ENCODE results near the gene LMBR1.
"Not testable (repeated sequence)": the region's sequence is repeated elsewhere in the genome, so short reads cannot be mapped to it uniquely, and the experiment has no call there.

Gene LMBR1

DNA sequence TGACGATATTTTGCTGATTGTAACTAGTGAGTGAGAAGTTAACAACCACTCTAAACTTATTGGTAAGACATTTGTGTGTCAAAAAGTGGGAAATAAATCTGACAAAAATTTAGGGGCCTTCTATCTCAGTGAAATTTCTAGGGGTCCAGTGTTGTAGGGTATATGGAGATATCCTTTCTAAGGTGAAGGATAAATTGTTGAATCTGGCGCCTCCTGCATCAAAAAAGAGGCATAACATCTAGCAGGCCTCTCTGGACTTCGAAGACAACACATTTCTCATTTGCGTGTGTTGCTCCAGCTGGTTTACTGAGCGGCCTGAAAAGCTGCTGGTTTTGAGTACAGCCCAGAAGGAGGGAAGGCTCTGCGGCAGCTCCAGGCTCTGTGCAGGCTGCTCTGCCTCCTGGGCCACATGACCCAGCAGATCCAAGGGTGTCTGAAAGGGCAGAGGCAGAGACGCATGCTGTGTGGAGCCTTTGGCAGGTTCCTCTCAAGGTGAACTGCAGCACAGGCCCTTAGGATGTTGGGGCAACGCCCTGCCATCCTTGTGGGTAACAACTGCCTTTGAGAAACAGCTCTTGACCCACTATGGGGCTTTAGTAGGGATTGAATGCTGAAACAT, 72.4 kb downstream of the LMBR1 start:
- Histone ChIP-seq H3K36me3 (ENCODE audit: insufficient read depth, low read length) (no peaks in the 10 kb centered on the region), H3K9ac (ENCODE audit: low read length) (no peak overlapping the region), H3K9me3 (ENCODE audit: low read length) (no peaks in the 10 kb centered on the region), H3K27ac (ENCODE audit: low read depth, low read length) (no peak overlapping the region), H3K4me3 (ENCODE audit: low read depth in 1 of 2, low read length in 2 of 2) (no peak overlapping the region), H3K27me3 (ENCODE audit: control insufficient read depth in 1 of 2, insufficient read depth in 2 of 2, low read length in 2 of 2) (no peaks in the 10 kb centered on the region), H3K4me1 (ENCODE audit: insufficient read depth, low read length) (no peaks in the 10 kb centered on the region)

DNA sequence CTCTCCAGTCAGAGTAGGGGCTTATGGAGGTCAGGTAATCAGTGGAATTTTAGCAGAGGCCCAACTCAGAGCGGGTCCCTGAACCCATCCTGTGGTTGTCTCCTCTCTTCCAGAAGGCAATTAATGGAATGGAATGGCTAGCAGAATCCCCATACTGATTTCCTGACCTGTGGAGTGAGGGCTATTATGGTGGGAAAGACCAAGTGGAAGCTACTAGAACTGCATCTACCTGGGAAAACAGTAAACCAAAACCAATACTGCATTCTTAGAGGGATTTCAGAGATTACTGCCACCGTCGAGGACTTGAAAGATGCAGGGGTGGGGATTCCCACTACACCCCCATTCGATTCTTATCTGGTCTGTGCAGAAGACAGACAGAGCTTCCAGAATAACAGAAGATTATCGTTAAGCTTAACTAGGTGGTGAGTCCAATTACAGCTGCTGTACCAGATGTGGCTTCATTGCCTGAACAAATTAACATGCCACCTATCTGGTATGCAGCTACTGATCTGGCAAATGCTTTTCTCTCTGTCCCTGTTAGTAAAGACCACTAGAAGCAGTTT, 73.2 kb downstream of the LMBR1 start:
- H3K36me3 ChIP-seq (ENCODE audit: insufficient read depth, low read length): no peaks in the 10 kb centered on the region
- no peak overlapping the region for H3K4me3 ChIP-seq (ENCODE audit: low read depth in 1 of 2, low read length in 2 of 2)
- no peaks in the 10 kb centered on the region for H3K27me3 ChIP-seq (ENCODE audit: control insufficient read depth in 1 of 2, insufficient read depth in 2 of 2, low read length in 2 of 2)

DNA sequence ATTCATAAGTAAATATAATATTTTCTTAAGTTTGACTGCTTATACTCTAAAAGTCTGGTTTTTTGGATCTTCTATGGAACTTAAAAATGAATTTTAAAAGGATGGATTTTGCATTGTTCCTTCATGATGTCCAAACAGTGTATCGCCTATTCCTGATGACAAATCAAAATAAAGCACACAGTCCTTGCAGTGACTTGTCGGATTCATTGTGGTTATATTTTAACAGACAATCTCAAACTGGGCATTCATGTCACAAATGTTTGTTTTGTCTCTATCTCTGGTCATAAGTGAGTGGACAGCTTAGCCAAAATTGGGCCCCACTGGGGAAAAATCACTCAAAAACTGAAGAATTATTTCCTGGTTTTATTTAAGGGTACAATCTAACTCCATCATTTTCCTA, 74.8 kb downstream of the LMBR1 start:
- Histone ChIP-seq H3K4me3 (ENCODE audit: low read depth in 1 of 2, low read length in 2 of 2) (no peak overlapping the region), H3K9me3 (ENCODE audit: low read length) (no peaks in the 10 kb centered on the region), H3K27me3 (ENCODE audit: control insufficient read depth in 1 of 2, insufficient read depth in 2 of 2, low read length in 2 of 2) (no peaks in the 10 kb centered on the region), H3K4me1 (ENCODE audit: insufficient read depth, low read length) (no peaks in the 10 kb centered on the region), H3K27ac (ENCODE audit: low read depth, low read length) (no peak overlapping the region), H3K9ac (ENCODE audit: low read length) (no peak overlapping the region), H3K36me3 (ENCODE audit: insufficient read depth, low read length) (no peaks in the 10 kb centered on the region)

More for the DNA sequence above, 73.2 kb downstream of the LMBR1 start:
- Histone ChIP-seq H3K4me1 (ENCODE audit: insufficient read depth, low read length) (no peaks in the 10 kb centered on the region), H3K9me3 (ENCODE audit: low read length) (no peaks in the 10 kb centered on the region), H3K27ac (ENCODE audit: low read depth, low read length) (no peak overlapping the region), H3K9ac (ENCODE audit: low read length) (no peak overlapping the region)

DNA sequence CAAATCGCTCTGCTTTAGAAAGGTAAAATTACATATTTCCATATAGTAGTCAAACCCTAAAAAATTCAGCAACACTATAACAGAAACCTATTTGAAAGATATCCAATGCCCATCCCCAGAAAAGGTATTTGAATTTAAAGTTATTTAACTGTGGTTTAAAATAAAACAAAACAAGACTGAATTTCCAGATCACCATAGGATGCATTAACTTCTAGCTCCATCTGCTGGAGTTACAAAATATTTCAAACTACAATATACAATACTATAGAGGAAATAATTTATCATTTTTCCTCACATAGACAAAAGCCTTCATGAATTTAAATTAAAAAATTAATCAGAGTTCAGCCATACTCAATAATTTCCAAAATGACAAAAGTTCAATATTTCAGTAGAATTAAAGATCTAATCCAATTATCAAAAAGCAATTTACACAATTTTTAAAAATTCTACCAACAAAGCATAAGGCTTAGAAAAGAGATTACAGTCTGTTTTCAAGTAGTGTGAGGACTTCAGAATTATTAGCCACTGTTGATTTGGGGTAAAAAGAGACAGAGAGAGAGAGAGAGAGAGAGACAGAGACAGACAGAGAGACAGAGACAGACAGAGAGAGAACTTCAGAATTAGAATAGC, 75.9 kb downstream of the LMBR1 start:
- Histone ChIP-seq H3K36me3 (ENCODE audit: insufficient read depth, low read length) (no peaks in the 10 kb centered on the region), H3K27ac (ENCODE audit: low read depth, low read length) (no peak overlapping the region), H3K4me1 (ENCODE audit: insufficient read depth, low read length) (no peaks in the 10 kb centered on the region), H3K9ac (ENCODE audit: low read length) (no peak overlapping the region), H3K4me3 (ENCODE audit: low read depth in 1 of 2, low read length in 2 of 2) (no peak overlapping the region), H3K9me3 (ENCODE audit: low read length) (no peaks in the 10 kb centered on the region), H3K27me3 (ENCODE audit: control insufficient read depth in 1 of 2, insufficient read depth in 2 of 2, low read length in 2 of 2) (no peaks in the 10 kb centered on the region)

DNA sequence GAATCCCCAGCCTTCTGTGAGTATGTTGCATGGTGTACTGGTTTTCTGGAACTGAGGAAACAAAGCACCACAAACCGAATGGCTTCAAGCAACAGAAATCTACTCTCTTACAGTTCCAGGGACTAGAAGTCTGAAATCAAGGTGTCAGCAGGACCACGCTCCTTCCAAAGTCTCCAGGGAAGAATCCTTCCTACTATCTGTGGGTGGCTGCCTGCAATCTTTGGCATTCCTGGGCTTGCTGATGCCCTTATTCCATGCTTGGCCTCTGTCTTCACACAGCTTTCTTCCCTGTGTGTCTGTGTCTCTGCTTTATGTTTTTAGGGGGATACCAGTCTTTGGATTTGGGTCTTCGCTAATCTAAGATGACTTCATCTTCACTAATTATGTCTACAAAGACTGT, 81.3 kb downstream of the LMBR1 start:
- Histone ChIP-seq H3K9me3 (ENCODE audit: low read length) (no peaks in the 10 kb centered on the region), H3K9ac (ENCODE audit: low read length) (no peak overlapping the region), H3K27ac (ENCODE audit: low read depth, low read length) (no peak overlapping the region), H3K36me3 (ENCODE audit: insufficient read depth, low read length) (no peaks in the 10 kb centered on the region), H3K27me3 (ENCODE audit: control insufficient read depth in 1 of 2, insufficient read depth in 2 of 2, low read length in 2 of 2) (no peaks in the 10 kb centered on the region), H3K4me3 (ENCODE audit: low read depth in 1 of 2, low read length in 2 of 2) (no peak overlapping the region), H3K4me1 (ENCODE audit: insufficient read depth, low read length) (no peaks in the 10 kb centered on the region)

DNA sequence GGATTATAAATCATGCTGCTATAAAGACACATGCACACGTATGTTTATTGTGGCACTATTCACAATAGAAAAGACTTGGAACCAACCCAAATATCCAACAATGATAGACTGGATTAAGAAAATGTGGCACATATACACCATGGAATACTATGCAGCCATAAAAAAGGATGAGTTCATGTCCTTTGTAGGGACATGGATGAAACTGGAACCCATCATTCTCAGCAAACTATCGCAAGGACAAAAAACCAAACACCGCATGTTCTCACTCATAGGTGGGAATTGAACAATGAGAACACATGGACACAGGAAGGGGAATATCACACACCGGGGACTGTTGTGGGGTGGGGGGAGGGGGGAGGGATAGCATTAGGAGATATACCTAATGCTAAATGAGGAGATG, 89.3 kb downstream of the LMBR1 start:
- H3K27ac ChIP-seq (ENCODE audit: low read depth, low read length); H3K36me3 ChIP-seq (ENCODE audit: insufficient read depth, low read length); H3K4me1 ChIP-seq (ENCODE audit: insufficient read depth, low read length); H3K9ac ChIP-seq (ENCODE audit: low read length); H3K9me3 ChIP-seq (ENCODE audit: low read length); H3K4me3 ChIP-seq (ENCODE audit: low read depth in 1 of 2, low read length in 2 of 2); H3K27me3 ChIP-seq (ENCODE audit: control insufficient read depth in 1 of 2, insufficient read depth in 2 of 2, low read length in 2 of 2): not testable (repeated sequence)

DNA sequence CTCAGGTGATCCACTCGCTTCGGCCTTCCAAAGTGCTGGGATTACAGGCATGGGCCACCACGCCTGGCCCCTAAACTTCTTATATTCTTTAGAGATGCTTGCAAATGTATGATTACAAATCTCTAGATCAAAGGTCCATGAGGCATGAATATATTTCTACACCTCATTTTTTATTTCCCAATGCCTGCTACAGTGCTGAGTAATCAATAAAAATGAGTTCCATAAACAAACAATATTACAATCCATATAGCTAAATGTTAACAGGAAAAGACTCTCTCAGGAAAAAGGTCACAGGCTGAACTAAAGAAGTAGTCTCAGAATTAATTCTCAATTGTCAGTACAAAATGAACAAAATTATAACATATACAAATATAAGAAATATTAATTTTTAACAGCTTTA, 90.8 kb downstream of the LMBR1 start:
- Histone ChIP-seq H3K27me3 (ENCODE audit: control insufficient read depth in 1 of 2, insufficient read depth in 2 of 2, low read length in 2 of 2) (no peaks in the 10 kb centered on the region), H3K36me3 (ENCODE audit: insufficient read depth, low read length) (no peaks in the 10 kb centered on the region), H3K4me1 (ENCODE audit: insufficient read depth, low read length) (no peaks in the 10 kb centered on the region), H3K9ac (ENCODE audit: low read length) (no peak overlapping the region), H3K9me3 (ENCODE audit: low read length) (no peaks in the 10 kb centered on the region), H3K27ac (ENCODE audit: low read depth, low read length) (no peak overlapping the region), H3K4me3 (ENCODE audit: low read depth in 1 of 2, low read length in 2 of 2) (no peak overlapping the region)

DNA sequence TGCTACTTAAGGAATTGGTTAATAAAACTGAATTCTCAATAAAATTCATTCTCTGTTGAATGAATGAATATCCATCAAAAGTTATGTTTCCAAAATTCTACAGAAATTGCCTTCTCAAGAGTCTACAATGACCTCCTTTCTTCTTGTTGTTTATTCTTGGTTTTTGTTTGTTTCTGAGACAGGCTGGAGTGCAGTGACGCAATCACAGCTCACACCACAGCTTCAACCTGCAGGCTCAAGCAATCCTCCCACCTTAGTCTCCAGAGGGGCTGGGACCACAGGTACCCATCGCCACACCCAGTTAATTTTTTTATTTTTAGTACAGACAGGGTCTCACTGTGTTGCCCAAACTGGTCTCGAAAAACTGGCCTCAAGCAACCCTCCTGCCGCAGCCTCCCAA, 97.6 kb downstream of the LMBR1 start:
- Histone ChIP-seq H3K4me3 (ENCODE audit: low read depth in 1 of 2, low read length in 2 of 2) (no peak overlapping the region), H3K9me3 (ENCODE audit: low read length) (no peaks in the 10 kb centered on the region), H3K27me3 (ENCODE audit: control insufficient read depth in 1 of 2, insufficient read depth in 2 of 2, low read length in 2 of 2) (no peaks in the 10 kb centered on the region), H3K4me1 (ENCODE audit: insufficient read depth, low read length) (no peaks in the 10 kb centered on the region), H3K9ac (ENCODE audit: low read length) (no peak overlapping the region), H3K36me3 (ENCODE audit: insufficient read depth, low read length) (no peaks in the 10 kb centered on the region), H3K27ac (ENCODE audit: low read depth, low read length) (no peak overlapping the region)

DNA sequence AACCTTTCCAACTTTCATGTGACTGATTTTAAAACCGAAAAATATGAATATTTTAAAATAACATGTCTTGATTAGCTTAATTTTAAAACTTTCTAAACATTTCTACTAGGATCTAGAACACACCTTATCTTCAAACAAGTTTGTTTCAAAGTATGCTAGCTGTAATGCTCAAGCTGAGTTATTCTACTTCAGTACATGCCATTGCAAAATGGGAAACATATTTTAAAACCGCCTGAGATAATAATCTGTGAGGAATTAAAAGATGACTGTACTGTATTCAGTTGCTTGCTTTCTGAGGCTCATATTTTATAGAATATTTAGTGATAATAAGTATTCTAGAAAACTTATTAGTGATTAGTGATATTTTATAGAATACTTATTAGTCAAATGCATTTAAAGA, 99.6 kb downstream of the LMBR1 start:
- H3K9ac ChIP-seq (ENCODE audit: low read length): no peak overlapping the region
- no peak overlapping the region for H3K4me3 ChIP-seq (ENCODE audit: low read depth in 1 of 2, low read length in 2 of 2)
- no peaks in the 10 kb centered on the region for H3K9me3 ChIP-seq (ENCODE audit: low read length)
- H3K27me3 ChIP-seq (ENCODE audit: control insufficient read depth in 1 of 2, insufficient read depth in 2 of 2, low read length in 2 of 2): no peaks in the 10 kb centered on the region
- no peak overlapping the region for H3K27ac ChIP-seq (ENCODE audit: low read depth, low read length)
- no peaks in the 10 kb centered on the region for H3K36me3 ChIP-seq (ENCODE audit: insufficient read depth, low read length)
- no peaks in the 10 kb centered on the region for H3K4me1 ChIP-seq (ENCODE audit: insufficient read depth, low read length)

DNA sequence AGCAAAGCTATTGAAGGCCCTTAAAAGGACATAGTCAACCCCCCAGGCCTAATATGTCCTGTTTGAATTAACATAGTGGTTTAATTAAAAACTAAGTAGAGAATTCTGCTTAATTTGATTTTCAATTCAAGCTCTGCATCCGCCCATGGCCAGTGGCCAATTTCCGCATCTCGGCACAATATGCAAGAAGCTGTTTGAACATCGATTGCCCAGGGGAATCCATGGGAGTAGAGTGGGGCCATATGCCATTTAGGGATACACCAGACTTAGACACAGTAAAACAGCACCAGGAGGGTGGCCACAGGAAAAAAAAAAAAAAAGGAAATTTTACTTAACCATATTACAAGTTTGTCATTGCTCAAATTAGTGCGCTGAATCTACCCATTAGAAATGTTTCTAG, 100.4 kb downstream of the LMBR1 start:
- no peaks in the 10 kb centered on the region for H3K36me3 ChIP-seq (ENCODE audit: insufficient read depth, low read length)
- no peak overlapping the region for H3K9ac ChIP-seq (ENCODE audit: low read length)
- H3K4me3 ChIP-seq (ENCODE audit: low read depth in 1 of 2, low read length in 2 of 2): no peak overlapping the region
- H3K27me3 ChIP-seq (ENCODE audit: control insufficient read depth in 1 of 2, insufficient read depth in 2 of 2, low read length in 2 of 2): no peaks in the 10 kb centered on the region
- no peak overlapping the region for H3K27ac ChIP-seq (ENCODE audit: low read depth, low read length)
- no peaks in the 10 kb centered on the region for H3K4me1 ChIP-seq (ENCODE audit: insufficient read depth, low read length)
- H3K9me3 ChIP-seq (ENCODE audit: low read length): no peaks in the 10 kb centered on the region

DNA sequence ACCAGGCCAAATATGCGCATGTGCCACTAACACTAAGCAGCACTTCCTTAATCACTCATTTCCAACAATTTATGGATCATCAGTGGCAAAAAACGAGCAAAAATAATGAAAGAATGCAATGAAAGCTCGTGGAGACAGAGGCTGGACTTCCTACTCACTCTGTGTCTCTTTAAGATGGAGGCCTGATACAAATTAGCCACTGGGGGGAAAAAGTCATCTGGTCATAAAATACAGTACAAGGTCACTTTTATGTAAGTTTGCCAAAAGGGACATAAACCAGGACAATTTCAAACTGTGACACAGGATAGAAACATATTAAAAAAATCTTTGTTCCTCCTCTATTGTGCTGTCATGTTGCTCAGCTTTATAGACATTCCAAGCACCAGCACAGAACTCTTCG, 101.7 kb downstream of the LMBR1 start:
- H3K27me3 ChIP-seq (ENCODE audit: control insufficient read depth in 1 of 2, insufficient read depth in 2 of 2, low read length in 2 of 2): no peaks in the 10 kb centered on the region
- H3K4me1 ChIP-seq (ENCODE audit: insufficient read depth, low read length): no peaks in the 10 kb centered on the region
- H3K4me3 ChIP-seq (ENCODE audit: low read depth in 1 of 2, low read length in 2 of 2): no peak overlapping the region
- H3K9me3 ChIP-seq (ENCODE audit: low read length): no peaks in the 10 kb centered on the region
- H3K36me3 ChIP-seq (ENCODE audit: insufficient read depth, low read length): no peaks in the 10 kb centered on the region
- no peak overlapping the region for H3K27ac ChIP-seq (ENCODE audit: low read depth, low read length)
- H3K9ac ChIP-seq (ENCODE audit: low read length): no peak overlapping the region

DNA sequence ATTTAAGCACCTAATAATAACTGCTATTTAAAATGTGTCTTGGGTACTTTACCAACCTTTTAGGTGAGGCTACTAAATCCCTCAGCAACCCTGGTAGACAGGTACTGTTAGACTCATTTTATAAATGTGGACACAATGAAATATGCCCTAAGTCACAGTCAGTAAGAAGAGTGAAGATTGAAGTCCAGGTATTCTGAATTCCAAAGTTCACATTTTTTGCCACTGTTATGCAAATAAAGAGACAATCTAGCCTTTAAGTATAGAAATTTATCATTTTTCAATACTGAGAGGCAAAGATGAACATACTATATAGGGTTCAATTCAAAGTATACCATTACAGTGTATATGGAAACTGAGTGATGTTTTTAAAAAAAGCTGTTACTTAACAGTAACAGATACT, 102.7 kb downstream of the LMBR1 start:
- H3K9ac ChIP-seq (ENCODE audit: low read length): no peak overlapping the region
- H3K4me1 ChIP-seq (ENCODE audit: insufficient read depth, low read length): no peaks in the 10 kb centered on the region
- no peak overlapping the region for H3K4me3 ChIP-seq (ENCODE audit: low read depth in 1 of 2, low read length in 2 of 2)
- no peaks in the 10 kb centered on the region for H3K9me3 ChIP-seq (ENCODE audit: low read length)
- H3K36me3 ChIP-seq (ENCODE audit: insufficient read depth, low read length): no peaks in the 10 kb centered on the region
- H3K27me3 ChIP-seq (ENCODE audit: control insufficient read depth in 1 of 2, insufficient read depth in 2 of 2, low read length in 2 of 2): no peaks in the 10 kb centered on the region
- no peak overlapping the region for H3K27ac ChIP-seq (ENCODE audit: low read depth, low read length)

Data from muscle layer of colon (tissue), 2 donors.